Measurements from ENCODE around the gene KCNJ9. TPM values are rescaled to one million over a fixed set of nuclear protein-coding genes. Genes with fewer than 3 reads are reported as not detected.

The KCNJ9 gene
- total RNA-seq, 1 donor from 2014 or later: not detected

DNA sequence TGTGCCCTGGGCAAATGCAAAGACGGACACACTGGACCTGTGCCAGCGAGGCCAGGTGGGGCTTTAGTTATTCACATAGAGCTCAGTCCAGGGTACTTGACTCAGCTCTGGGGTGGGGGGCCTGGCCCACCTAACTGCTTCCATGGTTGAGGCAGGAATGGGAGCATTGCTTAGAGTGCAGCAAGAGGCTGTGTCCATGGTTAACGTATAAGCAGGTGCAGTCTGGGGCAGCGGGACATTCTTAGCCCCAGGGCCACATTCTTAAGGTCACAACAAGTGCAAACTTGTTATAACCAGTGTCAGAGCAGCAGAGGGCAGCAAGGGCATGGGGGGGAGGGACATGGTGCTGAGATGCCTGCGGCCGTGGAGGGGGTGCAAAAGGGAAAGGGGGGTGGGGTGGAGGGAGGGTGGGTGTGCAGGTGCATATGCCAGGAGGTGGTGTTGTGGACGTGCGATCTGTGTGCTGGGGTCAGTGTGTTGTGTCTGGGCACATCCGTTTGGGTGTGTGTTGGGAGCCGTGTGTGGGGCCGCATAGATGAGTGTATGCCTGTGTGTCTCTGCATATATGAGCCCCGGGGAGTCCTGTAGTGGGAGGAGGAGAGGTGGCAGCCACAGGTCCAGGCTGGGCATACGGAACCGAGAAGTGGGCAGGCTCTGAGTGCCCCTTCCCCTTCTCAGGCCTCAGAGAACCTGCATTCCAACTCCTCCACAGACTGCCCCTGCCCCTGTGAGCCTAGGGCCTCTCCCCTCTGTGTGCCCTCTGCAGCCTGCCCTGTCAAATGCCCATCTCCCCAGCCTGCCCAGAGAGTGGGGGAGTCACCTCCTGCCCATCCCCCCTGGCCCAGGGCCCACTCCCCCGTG is 19.7 kb upstream of the KCNJ9 start:
- TF ChIP-seq, protein P1, sequence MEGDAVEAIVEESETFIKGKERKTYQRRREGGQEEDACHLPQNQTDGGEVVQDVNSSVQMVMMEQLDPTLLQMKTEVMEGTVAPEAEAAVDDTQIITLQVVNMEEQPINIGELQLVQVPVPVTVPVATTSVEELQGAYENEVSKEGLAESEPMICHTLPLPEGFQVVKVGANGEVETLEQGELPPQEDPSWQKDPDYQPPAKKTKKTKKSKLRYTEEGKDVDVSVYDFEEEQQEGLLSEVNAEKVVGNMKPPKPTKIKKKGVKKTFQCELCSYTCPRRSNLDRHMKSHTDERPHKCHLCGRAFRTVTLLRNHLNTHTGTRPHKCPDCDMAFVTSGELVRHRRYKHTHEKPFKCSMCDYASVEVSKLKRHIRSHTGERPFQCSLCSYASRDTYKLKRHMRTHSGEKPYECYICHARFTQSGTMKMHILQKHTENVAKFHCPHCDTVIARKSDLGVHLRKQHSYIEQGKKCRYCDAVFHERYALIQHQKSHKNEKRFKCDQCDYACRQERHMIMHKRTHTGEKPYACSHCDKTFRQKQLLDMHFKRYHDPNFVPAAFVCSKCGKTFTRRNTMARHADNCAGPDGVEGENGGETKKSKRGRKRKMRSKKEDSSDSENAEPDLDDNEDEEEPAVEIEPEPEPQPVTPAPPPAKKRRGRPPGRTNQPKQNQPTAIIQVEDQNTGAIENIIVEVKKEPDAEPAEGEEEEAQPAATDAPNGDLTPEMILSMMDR (IDR thresholded peaks at IDR 0.05): no peak
- H3K4me1 Mint-ChIP-seq (ENCODE audit: low read depth): no peaks in the 10 kb centered on the region
- H3K27ac Mint-ChIP-seq (ENCODE audit: unreplicated experiment): no peak overlapping the region
- H3K9me3 Mint-ChIP-seq (ENCODE audit: low read depth): no peaks in the 10 kb centered on the region
- no peak for DNase-seq (ENCODE audit: low spot score)
- no peak overlapping the region for H3K4me3 Mint-ChIP-seq (ENCODE audit: unreplicated experiment)
- H3K36me3 Mint-ChIP-seq (ENCODE audit: low read depth): no peaks in the 10 kb centered on the region
- H3K27me3 Mint-ChIP-seq (ENCODE audit: low read depth): peaks cover 69% of the 10 kb centered on the region

DNA sequence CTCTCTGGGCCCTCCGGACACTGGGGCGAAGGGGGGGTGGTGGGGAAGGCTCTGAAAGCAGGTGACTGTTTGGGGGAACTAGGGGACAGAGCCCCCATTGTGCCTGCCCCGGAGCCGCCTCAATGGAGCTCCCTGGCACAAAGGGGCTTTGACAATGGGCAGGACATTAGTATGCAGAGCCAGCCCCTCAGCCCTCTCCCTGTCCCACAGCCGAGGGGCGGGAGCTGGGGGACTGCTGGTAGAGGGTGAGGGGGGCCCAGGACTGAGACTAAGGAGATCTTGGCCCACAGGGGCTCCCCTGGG is 19.2 kb upstream of the KCNJ9 start:
- peaks cover 69% of the 10 kb centered on the region for H3K27me3 Mint-ChIP-seq (ENCODE audit: low read depth)
- H3K9me3 Mint-ChIP-seq (ENCODE audit: low read depth): no peaks in the 10 kb centered on the region
- TF ChIP-seq, protein P1 (IDR thresholded peaks at IDR 0.05): no peak
- no peak overlapping the region for H3K4me3 Mint-ChIP-seq (ENCODE audit: unreplicated experiment)
- H3K36me3 Mint-ChIP-seq (ENCODE audit: low read depth): no peaks in the 10 kb centered on the region
- no peak overlapping the region for H3K27ac Mint-ChIP-seq (ENCODE audit: unreplicated experiment)
- no peak for DNase-seq (ENCODE audit: low spot score)
- H3K4me1 Mint-ChIP-seq (ENCODE audit: low read depth): no peaks in the 10 kb centered on the region

DNA sequence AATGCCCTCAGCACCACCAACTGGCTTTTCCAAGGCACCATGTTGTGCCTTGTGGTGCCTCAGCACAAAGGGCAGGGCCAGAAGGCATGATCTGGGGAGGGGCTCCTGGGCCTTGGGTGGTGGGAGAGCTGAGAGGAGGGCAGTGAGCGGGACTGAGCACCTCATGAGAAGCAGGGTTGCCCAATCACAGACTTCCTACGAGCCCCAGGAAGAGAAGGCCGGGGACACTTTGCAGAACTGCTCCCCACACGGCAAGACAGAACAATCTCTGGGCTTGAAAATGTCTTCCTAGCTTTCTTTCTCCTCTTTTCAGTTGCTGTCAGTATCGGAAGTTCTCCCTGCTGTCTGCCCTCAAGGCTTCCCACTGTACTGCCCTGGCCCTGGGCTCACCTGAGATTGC is 18.2 kb upstream of the KCNJ9 start:
- no peak for DNase-seq (ENCODE audit: low spot score)
- Mint-ChIP-seq H3K27ac (ENCODE audit: unreplicated experiment) (no peak overlapping the region), H3K4me1 (ENCODE audit: low read depth) (no peaks in the 10 kb centered on the region), H3K27me3 (ENCODE audit: low read depth) (peaks cover 62% of the 10 kb centered on the region), H3K36me3 (ENCODE audit: low read depth) (no peaks in the 10 kb centered on the region), H3K9me3 (ENCODE audit: low read depth) (no peaks in the 10 kb centered on the region), H3K4me3 (ENCODE audit: unreplicated experiment) (no peak overlapping the region)
- TF ChIP-seq, protein P1 (IDR thresholded peaks at IDR 0.05): no peak

DNA sequence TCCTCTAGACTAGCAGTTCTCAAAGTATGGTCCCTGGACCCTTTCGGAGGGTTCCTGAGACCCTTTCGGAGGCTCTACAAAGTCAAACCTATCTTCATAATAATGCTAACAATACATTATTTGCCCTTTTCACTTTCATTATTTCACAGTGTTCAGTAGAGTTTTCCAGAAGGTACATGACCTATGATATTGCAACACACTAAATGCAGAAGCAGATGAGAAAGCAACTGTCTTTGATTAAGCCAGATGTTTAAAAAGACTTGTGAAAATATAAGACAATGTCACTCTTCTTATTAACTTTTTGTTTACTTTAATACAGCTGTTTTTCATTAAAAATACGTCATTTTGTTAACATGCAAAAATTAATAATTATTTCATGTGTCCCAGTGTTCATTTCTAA is 17.2 kb upstream of the KCNJ9 start:
- H3K4me3 Mint-ChIP-seq (ENCODE audit: unreplicated experiment): no peak overlapping the region
- peaks cover 56% of the 10 kb centered on the region for H3K27me3 Mint-ChIP-seq (ENCODE audit: low read depth)
- no peaks in the 10 kb centered on the region for H3K36me3 Mint-ChIP-seq (ENCODE audit: low read depth)
- DNase-seq (ENCODE audit: low spot score): no peak
- TF ChIP-seq, protein P1 (IDR thresholded peaks at IDR 0.05): no peak
- H3K27ac Mint-ChIP-seq (ENCODE audit: unreplicated experiment): no peak overlapping the region
- H3K4me1 Mint-ChIP-seq (ENCODE audit: low read depth): no peaks in the 10 kb centered on the region
- no peaks in the 10 kb centered on the region for H3K9me3 Mint-ChIP-seq (ENCODE audit: low read depth)

DNA sequence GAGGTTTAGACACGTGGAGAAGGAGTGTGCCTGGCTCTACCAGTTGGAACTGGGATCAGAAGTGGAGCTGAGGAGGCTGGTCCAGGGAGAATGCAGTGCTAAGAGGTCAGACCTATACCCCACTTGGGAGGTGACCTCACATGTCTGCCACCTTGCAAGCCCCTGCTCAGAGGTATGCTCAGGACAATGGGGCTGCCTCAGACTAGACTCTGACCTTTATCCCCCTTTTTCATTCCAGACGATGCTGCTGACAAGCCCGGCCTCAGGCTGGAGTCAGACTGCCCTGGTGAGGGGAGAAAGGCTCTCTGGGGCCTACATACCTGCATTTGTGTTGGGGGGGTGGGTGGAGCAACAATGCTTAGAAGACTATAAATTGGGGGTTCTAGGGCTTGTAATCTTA is 16.6 kb upstream of the KCNJ9 start:
- no peaks in the 10 kb centered on the region for H3K9me3 Mint-ChIP-seq (ENCODE audit: low read depth)
- H3K27me3 Mint-ChIP-seq (ENCODE audit: low read depth): peaks cover 56% of the 10 kb centered on the region
- no peak overlapping the region for H3K4me3 Mint-ChIP-seq (ENCODE audit: unreplicated experiment)
- peaks cover 2% of the 10 kb centered on the region for H3K4me1 Mint-ChIP-seq (ENCODE audit: low read depth)
- no peaks in the 10 kb centered on the region for H3K36me3 Mint-ChIP-seq (ENCODE audit: low read depth)
- TF ChIP-seq, protein P1 (IDR thresholded peaks at IDR 0.05): no peak
- peak; percentile 17 for DNase-seq (ENCODE audit: low spot score)
- no peak overlapping the region for H3K27ac Mint-ChIP-seq (ENCODE audit: unreplicated experiment)
